HG02840 (cell line): ENCODE data around the gene FAF1.

Experiments used
- ATAC-seq: cut with Tn5 transposase; IDR thresholded peaks from one replicate; pipeline ENCODE4 v1.9.1; 2021; ENCODE audit warnings: mild to moderate bottlenecking, moderate library complexity, moderate number of reproducible peaks; ENCODE audit not compliant: unreplicated experiment, low FRiP score

FAF1 gene

GRCh38 chr1:50423670-50424000 is 536.4 kb downstream of the FAF1 start:
- no peak for ATAC-seq

- ATAC-seq = no peak
Measured at GRCh38 chr1:50422946-50423669, 537.0 kb downstream of the FAF1 start, which contains the start of gene DMRTA2. Gene DMRTA2, minus strand, starts transcription at chr1:50423443. Its CDS starts 1,907 bp downstream, at chr1:50421536.

DNA sequence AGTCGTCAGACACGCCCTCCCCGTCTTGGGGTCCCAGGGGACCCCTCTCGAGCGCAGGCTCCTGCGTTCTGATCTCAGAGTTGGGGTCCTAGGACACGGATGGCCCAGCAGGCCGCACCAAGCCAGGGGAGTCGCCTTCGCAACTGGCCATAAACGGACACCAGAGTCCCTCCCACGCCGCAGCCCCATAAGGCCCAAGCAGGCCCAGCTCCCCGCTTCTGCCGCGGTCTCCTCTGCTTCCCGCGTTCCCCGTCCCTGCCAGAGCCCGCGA is 537.5 kb downstream of the FAF1 start:
- ATAC-seq = no peak

GRCh38 chr1:50421768-50422674 is 538.0 kb downstream of the FAF1 start:
- ATAC-seq = no peak

- no peak for ATAC-seq
Measured at GRCh38 chr1:50421366-50421748, 538.7 kb downstream of the FAF1 start.

DNA sequence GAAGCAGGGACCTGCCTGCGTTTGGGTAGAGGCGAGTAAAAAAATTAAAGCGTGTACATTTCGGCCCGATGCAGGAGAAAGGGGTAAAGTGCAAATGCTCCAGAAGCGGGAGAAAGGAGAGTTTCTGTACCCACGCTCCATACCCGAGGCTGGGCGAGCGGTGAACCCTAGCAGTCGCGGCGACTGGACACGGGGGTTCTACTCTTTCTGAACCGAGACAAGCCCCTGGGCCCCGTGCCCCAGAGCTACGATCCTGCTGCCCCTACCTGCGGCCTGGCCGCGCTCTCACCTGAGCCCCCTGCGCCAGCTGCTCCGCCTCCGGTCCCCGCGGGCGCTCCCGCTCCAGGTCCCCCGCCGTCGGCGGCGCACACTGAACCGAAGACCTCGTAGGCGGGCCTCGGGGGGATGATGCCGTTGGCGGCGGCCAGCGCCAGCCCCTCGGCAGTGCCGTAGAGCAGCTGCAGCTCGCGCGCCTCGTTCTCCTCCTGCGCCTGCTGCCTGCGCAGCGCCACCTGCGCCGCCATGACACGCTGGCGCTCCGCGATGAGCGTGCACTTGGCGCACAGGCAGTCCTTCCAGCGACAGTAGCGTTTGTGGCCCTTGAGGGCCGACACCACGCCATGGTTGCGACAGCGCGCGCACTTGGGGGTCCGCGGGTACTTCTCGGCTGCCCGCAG is 539.2 kb downstream of the FAF1 start:
- ATAC-seq = no peak

- ATAC-seq = no peak
Measured at GRCh38 chr1:50419907-50420677, 540.0 kb downstream of the FAF1 start.

DNA sequence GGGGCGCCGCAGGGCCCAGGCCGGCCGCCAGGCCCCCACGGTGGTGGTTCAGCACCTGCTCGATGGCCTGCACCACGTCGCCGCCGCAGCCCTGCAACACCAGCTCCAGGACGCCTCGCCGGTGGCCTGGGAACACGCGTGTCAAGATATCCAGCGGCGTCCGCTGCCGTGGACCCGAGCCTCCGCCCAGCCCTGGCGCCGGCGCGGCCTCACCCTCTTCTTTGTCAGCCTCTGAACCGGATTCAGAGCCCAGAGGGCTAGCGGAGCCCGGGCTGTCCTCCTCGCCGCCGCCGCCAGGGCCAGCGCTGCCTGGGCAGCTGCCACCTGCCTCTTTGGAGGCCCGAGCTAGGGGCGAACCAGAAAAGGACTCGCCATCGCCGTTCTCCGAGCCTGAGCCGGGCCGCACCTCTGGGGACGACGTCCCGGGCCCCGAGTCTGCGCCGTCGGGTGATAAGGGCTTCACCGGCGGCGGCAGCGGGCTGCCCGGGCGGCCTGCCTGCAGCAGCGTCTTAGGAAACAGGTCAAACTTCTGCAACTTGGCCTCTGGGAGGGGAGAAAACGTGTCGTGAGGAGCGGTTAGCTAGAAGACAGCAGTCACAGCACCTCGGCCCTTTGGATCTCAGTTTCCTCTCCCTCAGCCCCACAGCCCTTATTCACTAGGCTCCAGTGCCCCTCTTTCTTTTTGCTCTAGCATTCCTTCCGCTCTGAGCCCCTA is 540.7 kb downstream of the FAF1 start:
- no peak for ATAC-seq

DNA sequence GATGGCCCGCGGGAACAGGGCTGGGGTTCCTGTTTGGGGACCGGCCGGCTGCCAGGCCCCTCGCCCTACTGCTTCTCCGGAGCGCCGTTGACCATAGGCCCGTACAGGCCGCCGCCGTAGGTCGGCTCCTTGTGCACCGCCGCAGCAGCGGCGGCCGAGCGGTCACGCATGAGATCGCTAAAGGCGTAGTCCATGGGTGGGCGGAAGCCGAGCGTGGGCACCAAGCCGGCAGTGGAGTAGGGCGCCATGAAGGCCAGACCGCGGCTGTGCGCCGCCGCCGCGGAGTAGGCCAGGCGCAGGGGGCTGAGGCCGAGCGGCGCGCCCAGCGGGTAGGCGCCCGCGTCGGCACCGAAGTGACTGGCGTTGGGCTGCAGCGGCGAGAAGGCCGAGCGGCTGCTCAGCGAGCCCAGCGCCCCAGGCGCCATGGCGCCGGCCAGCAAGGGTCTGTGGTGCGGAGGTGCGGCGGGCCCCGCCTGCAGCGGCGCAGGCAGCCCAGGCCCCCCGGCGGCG is 541.4 kb downstream of the FAF1 start:
- no peak for ATAC-seq

DNA sequence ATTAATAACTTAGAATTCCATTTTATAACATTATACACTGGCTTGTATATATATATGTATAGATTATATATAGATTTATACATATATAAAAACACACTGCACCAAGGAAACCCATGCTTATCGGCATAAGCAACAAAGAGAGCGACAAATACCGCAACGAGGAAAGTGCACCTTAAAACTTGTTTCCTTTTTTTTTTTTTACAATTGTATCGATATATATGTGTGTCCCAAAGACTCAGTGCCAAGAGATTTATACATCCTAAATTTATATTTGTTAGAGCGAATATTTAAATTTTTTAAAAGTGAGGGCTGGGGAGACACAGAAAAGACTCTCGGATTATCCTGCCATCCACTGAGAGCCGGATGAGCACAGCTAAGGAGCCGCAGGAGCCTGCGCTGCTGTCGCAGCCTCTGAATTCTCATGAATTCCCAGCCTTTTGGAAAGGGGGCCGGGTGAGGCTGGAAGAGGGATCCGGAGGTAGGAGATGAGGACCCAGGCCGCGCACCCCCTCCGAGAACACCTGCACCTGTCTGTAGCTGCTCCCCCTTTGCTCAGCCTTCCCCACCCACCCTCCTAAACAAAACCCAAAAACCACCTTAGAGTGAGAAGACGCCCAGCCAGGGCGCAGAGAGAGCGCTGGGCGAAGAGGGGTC is 542.0 kb downstream of the FAF1 start:
- ATAC-seq = no peak

GRCh38 chr1:50417507-50417906 is 542.6 kb downstream of the FAF1 start:
- no peak for ATAC-seq

DNA sequence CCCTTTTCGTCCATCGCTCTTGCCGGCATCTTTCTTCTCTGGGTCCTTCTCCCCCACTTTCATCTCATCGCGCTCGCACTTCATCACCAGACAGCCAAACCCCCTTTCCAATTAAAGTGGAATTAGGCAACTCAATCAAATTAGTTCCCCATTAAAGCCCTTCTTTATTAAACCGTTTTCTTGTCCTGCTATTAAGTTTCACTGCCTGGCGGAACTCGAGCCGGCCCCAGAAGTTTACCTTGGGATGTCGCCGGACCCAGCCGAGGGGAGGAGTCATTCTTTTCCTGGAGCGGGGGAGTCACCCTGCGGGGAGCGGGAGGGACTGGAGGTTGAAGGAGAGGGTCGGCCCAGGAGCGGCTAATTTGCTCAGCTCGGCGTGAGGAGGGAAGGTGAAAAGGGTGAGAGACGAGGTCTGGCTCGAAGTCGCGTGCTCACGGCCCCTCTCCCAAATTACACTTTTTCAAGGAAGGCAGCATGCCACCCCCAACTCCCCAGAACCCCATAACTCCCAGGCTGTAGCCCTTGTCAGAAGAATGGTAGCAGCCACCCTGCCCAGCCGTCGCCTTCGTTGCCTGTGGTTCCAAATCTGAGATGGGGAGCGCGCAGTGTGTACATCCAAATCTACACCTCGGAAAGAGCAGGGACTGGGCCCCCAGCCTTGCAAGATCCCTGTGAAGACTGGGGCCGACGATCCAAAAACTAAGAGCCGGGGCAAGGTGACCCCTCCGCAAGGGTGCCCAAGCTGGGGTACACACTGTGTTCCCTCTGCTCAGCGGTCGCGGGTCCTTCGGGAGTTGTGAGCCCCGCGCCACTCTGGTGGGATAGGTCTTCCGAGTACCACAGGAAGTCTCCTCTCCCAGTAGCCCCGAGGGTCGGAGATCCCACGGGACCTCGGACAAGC is 543.3 kb downstream of the FAF1 start:
- no peak for ATAC-seq

- no peak for ATAC-seq
Measured at GRCh38 chr1:50416150-50416527, 543.9 kb downstream of the FAF1 start.

DNA sequence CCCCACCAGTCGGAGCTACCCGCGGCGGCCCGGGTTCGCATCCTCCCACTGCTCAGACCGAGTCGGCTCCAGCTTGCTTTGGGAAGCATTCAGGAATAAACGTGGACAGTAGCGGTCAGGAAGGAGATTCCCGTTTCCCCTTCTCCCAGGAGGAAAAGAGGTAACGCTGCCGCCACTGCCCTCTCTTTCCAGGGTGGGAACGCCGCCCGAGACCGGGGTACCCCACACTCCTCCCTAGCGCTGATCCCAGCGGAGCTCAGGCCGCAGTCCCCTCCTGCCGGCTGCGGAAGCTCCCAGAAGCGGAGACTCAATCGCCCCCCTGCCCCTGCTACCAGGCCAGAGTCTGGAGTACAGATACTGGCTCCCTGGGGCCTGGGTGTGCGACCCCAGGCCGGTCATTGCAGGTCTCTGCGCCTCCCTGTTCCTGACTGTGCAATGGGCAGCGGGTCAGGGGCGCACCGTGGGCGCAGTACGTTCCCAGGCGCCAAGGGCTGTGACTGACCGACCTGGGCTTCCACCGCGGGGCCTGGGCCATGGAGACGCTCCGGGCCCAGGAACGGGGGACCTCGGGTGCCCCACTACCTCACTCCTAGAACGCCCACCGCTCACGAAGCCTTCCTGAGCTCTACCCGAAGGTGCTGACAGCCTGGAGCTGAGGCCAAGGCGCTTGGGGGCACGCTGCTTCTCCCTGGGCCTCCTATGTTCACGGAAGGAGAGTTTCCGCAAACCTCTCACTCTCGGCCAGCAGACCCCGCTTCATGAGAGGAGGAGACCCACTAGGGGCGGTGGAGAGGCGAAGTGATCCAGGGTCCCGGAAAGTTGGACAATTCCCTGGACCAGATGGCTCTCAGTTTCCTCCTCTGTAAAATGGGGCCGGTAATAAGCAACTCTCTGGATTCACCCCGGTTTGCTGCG is 544.6 kb downstream of the FAF1 start:
- ATAC-seq = no peak

- ATAC-seq = no peak
Measured at GRCh38 chr1:50414853-50415234, 545.2 kb downstream of the FAF1 start.

DNA sequence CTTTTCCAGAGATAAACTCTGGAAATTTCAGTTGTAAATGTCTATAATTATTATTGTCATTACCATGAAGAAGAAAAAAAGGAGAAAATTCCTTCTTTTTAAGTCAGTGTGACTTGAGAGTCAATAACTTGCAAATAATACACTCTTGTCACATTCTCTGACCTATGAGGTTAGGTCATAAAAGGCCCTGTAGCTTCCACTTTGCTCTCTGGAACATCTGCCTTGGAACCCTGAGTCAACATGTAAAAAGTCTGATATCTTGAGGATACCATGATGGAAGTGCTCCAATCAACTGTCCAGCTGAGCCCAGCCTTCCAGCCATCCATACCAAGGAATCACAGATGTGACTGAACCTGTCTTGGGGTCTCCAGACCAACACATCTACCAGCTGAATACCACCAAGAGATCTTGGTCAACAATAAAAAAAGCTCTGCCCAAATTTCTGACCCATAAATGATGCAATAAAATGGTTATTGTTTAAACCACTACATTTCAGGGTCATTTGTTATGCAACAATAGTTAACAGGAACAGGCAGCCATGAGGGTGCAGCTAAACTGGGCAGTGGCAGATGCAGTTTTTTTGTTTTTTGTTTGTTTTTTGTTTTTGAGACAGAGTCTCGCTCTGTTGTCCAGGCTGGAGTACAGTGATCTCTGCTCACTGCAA is 547.1 kb downstream of the FAF1 start:
- ATAC-seq = no peak

DNA sequence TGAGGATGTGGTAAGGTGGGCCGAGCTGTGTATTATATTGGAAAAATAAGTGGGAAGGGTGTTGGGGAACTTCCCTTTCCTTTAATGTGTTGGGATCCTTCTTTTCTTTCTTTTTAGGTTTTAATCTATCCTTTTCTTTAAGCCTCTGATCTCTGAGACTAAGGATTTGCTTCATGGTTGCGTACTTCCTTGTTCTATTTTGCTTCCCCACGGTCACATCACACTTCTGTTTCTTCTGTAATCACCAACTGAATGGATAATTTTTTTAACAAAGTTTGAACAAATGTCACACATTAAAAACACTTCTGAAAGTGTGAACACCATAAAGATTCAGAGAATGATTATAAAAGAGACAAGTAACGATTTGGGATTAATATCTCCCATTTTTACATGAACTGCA is 554.3 kb downstream of the FAF1 start:
- ATAC-seq = no peak
